Skeletal muscle tissue (tissue), 4 donors: ENCODE results near the gene NHP2. TPM values are rescaled to one million over a fixed set of nuclear protein-coding genes. Genes with fewer than 3 reads are reported as not detected.
"Not testable (repeated sequence)": the region's sequence is repeated elsewhere in the genome, so short reads cannot be mapped to it uniquely, and the experiment has no call there.

Experiments
- H3K27ac ChIP-seq: one replicate; pipeline ENCODE4 v1.7.0; 2013; ENCODE audit warnings: mild to moderate bottlenecking, low read depth, low read length, inconsistent platforms
- H3K27me3 ChIP-seq, 3 donors: one replicate each; pipeline ENCODE4 v1.7.0; 2013; ENCODE audit warnings: low read length in 3 of 3; ENCODE audit not compliant: control insufficient read depth in 3 of 3, insufficient read depth in 3 of 3
- H3K36me3 ChIP-seq, 3 donors: one replicate each; pipeline ENCODE4 v1.7.0; 2013; ENCODE audit warnings: low read length in 3 of 3; ENCODE audit not compliant: control insufficient read depth in 3 of 3, insufficient read depth in 3 of 3
- H3K4me1 ChIP-seq, 3 donors: one replicate each; pipeline ENCODE4 v1.7.0; 2013; ENCODE audit warnings: low read length in 3 of 3, mild to moderate bottlenecking in 3 of 3; ENCODE audit not compliant: control insufficient read depth in 3 of 3, insufficient read depth in 3 of 3
- H3K4me3 ChIP-seq, 3 donors: one replicate each; pipeline ENCODE4 v1.7.0; 2013; ENCODE audit warnings: low read length in 3 of 3
- H3K9ac ChIP-seq, 3 donors: one replicate each; pipeline ENCODE4 v1.7.0; 2013; ENCODE audit warnings: low read length in 3 of 3, mild to moderate bottlenecking in 3 of 3, moderate library complexity in 2 of 3, low read depth in 1 of 3
- H3K9me3 ChIP-seq, 3 donors: one replicate each; pipeline ENCODE4 v1.7.0; 2013; ENCODE audit warnings: low read length in 3 of 3; ENCODE audit not compliant: control insufficient read depth in 3 of 3
- total RNA-seq: library from RNA; depleted of rRNA; stranded (reverse); fragments of >200 nt; gene quantifications from one replicate; pipeline ENCODE4 v1.2.3, GENCODE V29; 2014
- donor health status: Osteomylitis.

Gene NHP2
- 77.8 TPM for total RNA-seq

- Histone ChIP-seq H3K4me1 (peaks cover 11 to 28% (median 25%) of the 10 kb centered on the region in 3 donors), H3K9me3 (no peaks in the 10 kb centered on the region), H3K9ac (peak within 1 kb of the TSS; percentile 82 to 84 (median 82)), H3K4me3 (peak within 1 kb of the TSS; percentile 87 to 90 (median 89)), H3K27me3 (no peaks in the 10 kb centered on the region), H3K36me3 (peaks cover 22 to 30% (median 23%) of the 10 kb centered on the region in 3 donors), H3K27ac (peak within 1 kb of the TSS; percentile 79)
Observed at GRCh38 chr5:178153530-178154340, at the start of gene NHP2. Gene NHP2, minus strand, starts transcription at chr5:178153885. Its CDS starts 68 bp downstream, at chr5:178153817.

GRCh38 chr5:178202541-178202940 lies 48.9 kb upstream of the NHP2 start:
- no peak overlapping the region for H3K4me3 ChIP-seq
- H3K36me3 ChIP-seq: peaks cover 7 to 12% (median 10%) of the 10 kb centered on the region in 3 donors
- H3K27me3 ChIP-seq: no peaks in the 10 kb centered on the region
- peaks cover 24 to 28% (median 26%) of the 10 kb centered on the region in 3 donors for H3K4me1 ChIP-seq
- H3K9ac ChIP-seq: no peak overlapping the region
- H3K27ac ChIP-seq: no peak overlapping the region
- no peaks in the 10 kb centered on the region for H3K9me3 ChIP-seq

DNA sequence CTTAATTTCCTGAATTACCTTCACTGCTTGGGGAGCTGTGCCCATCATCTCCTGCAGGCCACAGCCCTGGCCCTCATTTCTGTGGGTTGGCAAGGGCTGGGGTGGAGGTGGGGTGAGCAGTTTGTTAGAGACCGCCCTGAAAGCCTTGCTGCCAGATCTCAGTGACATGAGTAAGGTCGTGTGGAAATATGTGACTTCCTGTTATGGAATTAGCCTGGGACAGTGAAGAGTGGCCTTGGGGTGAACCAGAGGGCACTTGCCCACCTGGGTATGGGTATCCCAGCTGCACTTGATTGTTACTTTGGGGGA lies 48.2 kb upstream of the NHP2 start:
- Histone ChIP-seq H3K4me3 (no peak overlapping the region), H3K36me3 (peaks cover 3 to 7% (median 4%) of the 10 kb centered on the region in 3 donors), H3K9ac (no peak overlapping the region), H3K27ac (no peak overlapping the region), H3K4me1 (peaks cover 20 to 21% (median 20%) of the 10 kb centered on the region in 3 donors), H3K9me3 (no peaks in the 10 kb centered on the region), H3K27me3 (no peaks in the 10 kb centered on the region)

DNA sequence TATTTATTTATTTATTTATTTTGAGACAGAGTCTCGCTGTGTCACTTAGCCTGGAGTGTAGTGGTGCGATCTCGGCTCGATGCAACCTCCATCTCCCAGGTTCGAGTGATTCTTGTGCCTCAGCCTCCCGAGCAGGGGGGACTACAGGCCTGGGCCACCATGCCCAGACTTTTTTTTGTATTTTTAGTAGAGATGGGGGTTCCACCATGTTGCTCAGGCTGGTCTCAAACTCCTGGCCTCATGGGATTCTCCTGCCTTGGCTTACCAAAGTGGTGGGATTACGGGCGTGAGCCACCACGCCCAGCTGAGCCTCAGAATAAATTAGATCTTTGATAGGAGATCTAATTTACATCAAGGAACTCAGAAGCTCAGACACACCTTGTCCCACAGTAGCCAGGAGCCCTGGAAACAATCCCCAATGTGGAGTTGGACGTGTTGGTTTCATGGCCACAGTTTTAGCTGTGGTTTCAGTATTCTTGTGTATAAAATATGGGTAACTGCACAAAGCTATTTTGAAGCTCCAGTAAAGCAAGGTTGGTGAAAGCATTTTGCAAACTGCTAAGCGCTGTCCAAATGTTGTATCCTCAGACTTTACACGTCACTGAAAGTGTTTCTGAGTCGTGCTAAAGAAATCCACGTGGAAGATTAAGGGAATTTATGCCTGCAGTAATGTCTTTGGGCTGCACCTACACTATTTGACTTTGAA lies 47.7 kb upstream of the NHP2 start:
- H3K9ac ChIP-seq: no peak overlapping the region

GRCh38 chr5:178199581-178200434 lies 46.1 kb upstream of the NHP2 start:
- Histone ChIP-seq H3K4me1 (peaks cover 4 to 5% (median 4%) of the 10 kb centered on the region in 3 donors), H3K4me3 (no peak overlapping the region), H3K9me3 (no peaks in the 10 kb centered on the region), H3K9ac (no peak overlapping the region), H3K27me3 (no peaks in the 10 kb centered on the region), H3K27ac (no peak overlapping the region), H3K36me3 (no peaks in the 10 kb centered on the region)

More for the DNA sequence above, 47.7 kb upstream of the NHP2 start:
- Histone ChIP-seq H3K27ac (no peak overlapping the region), H3K4me1 (peaks cover 14 to 16% (median 15%) of the 10 kb centered on the region in 3 donors), H3K4me3 (no peak overlapping the region), H3K27me3 (no peaks in the 10 kb centered on the region), H3K36me3 (peaks cover 0 to 2% (median 2%) of the 10 kb centered on the region in 3 donors), H3K9me3 (no peaks in the 10 kb centered on the region)

- Histone ChIP-seq H3K9me3 (no peaks in the 10 kb centered on the region), H3K4me3 (no peak overlapping the region)
Observed at GRCh38 chr5:178198706-178199105, 45.0 kb upstream of the NHP2 start.

GRCh38 chr5:178198151-178198550 lies 44.5 kb upstream of the NHP2 start:
- H3K36me3 ChIP-seq, H3K9ac ChIP-seq, H3K27me3 ChIP-seq, H3K4me1 ChIP-seq, H3K9me3 ChIP-seq, H3K27ac ChIP-seq, H3K4me3 ChIP-seq: not testable (repeated sequence)

More at GRCh38 chr5:178198706-178199105, 45.0 kb upstream of the NHP2 start:
- Histone ChIP-seq H3K27me3 (peaks cover 0 to 6% (median 4%) of the 10 kb centered on the region in 3 donors), H3K27ac (no peak overlapping the region), H3K4me1 (peaks cover under 1% of the 10 kb centered on the region in 3 donors), H3K9ac (no peak overlapping the region), H3K36me3 (no peaks in the 10 kb centered on the region)

DNA sequence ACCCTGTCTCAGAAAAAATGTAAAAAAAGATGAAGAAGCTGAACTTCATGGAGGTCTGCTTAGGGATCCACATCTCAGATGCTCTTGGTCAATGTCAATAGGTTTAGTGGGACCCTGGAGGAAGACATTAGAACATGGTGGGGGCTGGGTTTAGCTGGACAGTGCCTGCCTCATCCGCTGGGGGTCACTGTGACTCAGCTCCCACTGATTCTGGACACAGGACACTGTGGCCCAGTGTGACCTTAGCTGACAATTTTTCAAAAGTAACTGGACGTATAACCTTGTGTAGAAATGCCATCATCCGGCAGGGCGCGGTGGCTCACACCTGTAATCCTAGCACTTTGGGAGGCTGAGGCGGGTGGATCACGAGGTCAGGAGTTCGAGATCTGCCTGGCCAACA lies 43.3 kb upstream of the NHP2 start:
- peaks cover 4 to 11% (median 6%) of the 10 kb centered on the region in 3 donors for H3K27me3 ChIP-seq
- H3K27ac ChIP-seq: no peak overlapping the region
- no peaks in the 10 kb centered on the region for H3K4me1 ChIP-seq
- no peaks in the 10 kb centered on the region for H3K9me3 ChIP-seq
- no peak overlapping the region for H3K4me3 ChIP-seq
- H3K36me3 ChIP-seq: no peaks in the 10 kb centered on the region
- H3K9ac ChIP-seq: no peak overlapping the region

- Histone ChIP-seq H3K27ac (no peak overlapping the region), H3K9ac (no peak overlapping the region), H3K27me3 (peaks cover 4 to 11% (median 6%) of the 10 kb centered on the region in 3 donors), H3K4me1 (no peaks in the 10 kb centered on the region), H3K4me3 (no peak overlapping the region), H3K9me3 (no peaks in the 10 kb centered on the region), H3K36me3 (no peaks in the 10 kb centered on the region)
Observed at GRCh38 chr5:178196281-178196812, 42.7 kb upstream of the NHP2 start.
